A549 (cell line): Measurements from ENCODE around the gene COL5A1. TPM values are rescaled to one million over a fixed set of nuclear protein-coding genes. Genes with fewer than 3 reads are reported as not detected.
A peak's percentile ranks its signal among the peaks of the same experiment; 100 is the strongest.

ENCODE experiments used
- ATAC-seq, 2 experiments: fragments of 200-7000 bp in 1 of 2; fragments of >200 bp in 1 of 2; cut with Nextera tagmentation in 1 of 2; cut with Tn5 transposase in 1 of 2; 3 replicates each; pipeline versions ENCODE4 v1.8.0 to v1.9.1; 2018 to 2020; ENCODE audit warnings: mild to moderate bottlenecking in 1 of 2, moderate library complexity in 1 of 2
- CTCF ChIA-PET: fragments of 300-600 bp; sonication (Branson Sonifier 250); formaldehyde crosslinking; extraction: SDS; loops from one replicate; lab custom pipeline; 2021; ENCODE audit warnings: antibody characterized with exemption, inconsistent platforms; lab: Yijun Ruan, JAX
- POLR2A ChIA-PET: fragments of 350-600 bp; formaldehyde crosslinking; extraction: SDS; loops from one replicate; lab custom pipeline; 2021; ENCODE audit warnings: antibody characterized with exemption, inconsistent platforms; lab: Yijun Ruan, JAX
- DNase-seq, 2 experiments: peaks; one replicate each; pipeline versions ENCODE4 v3.0.0 to v3.0.0-alpha.2; 2011 to 2016; ENCODE audit warnings: low read depth in 1 of 2, low spot score in 1 of 2
- FAIRE-seq: peaks from 2 replicates; lab custom pipeline; 2011; peaks lifted over from hg19 to GRCh38; lab: Jason Lieb, UNC
- H3K27ac ChIP-seq, 2 experiments: fragments of >200 bp; sonication (Bioruptor Twin); formaldehyde crosslinking; 3 replicates each; pipeline ENCODE4 v1.5.1; 2016 to 2017
- H3K4me1 ChIP-seq: fragments of >200 bp; sonication (Bioruptor Twin); formaldehyde crosslinking; 3 replicates; pipeline ENCODE4 v1.6.1; 2016
- H3K4me2 ChIP-seq: fragments of >200 bp; sonication (Bioruptor Twin); formaldehyde crosslinking; 3 replicates; pipeline ENCODE4 v1.6.1; 2016
- H3K4me3 ChIP-seq: fragments of >200 bp; sonication (Bioruptor Twin); formaldehyde crosslinking; 3 replicates; pipeline ENCODE4 v1.5.1; 2016
- H3K9me3 ChIP-seq: fragments of >200 bp; sonication (Bioruptor Twin); formaldehyde crosslinking; 3 replicates; pipeline ENCODE4 v1.6.1; 2016
- BHLHE40 ChIP-seq: IDR thresholded peaks from 2 replicates; pipeline ENCODE4 v1.6.1; 2012; ENCODE audit warnings: low read depth, low read length, inconsistent platforms
- CBX8 ChIP-seq: fragments of 200-600 bp; sonication (generic); IDR thresholded peaks from 2 replicates; pipeline ENCODE4 v1.6.1; 2016
- CEBPB ChIP-seq, 2 experiments: fragments of >200 bp in 1 of 2; sonication (Bioruptor Twin) in 1 of 2; formaldehyde crosslinking in 1 of 2; IDR thresholded peaks; 2 replicates each; pipeline ENCODE4 v1.6.1; 2012 to 2016
- FOSB ChIP-seq: fragments of 250-450 bp; sonication (Bioruptor Pico); IDR thresholded peaks from 2 replicates; pipeline ENCODE4 v1.5.0; 2020; ENCODE audit warnings: mild to moderate bottlenecking, moderate library complexity
- FOSL2 ChIP-seq, 2 experiments: fragments of 450-650 bp in 1 of 2; fragments of >200 bp in 1 of 2; sonication (Bioruptor Twin) in 1 of 2; formaldehyde crosslinking; IDR thresholded peaks; 2 replicates each; pipeline versions ENCODE4 v1.5.0 to v1.6.1; 2016 to 2020; ENCODE audit warnings: mild to moderate bottlenecking in 1 of 2, moderate library complexity in 1 of 2
- GATA3 ChIP-seq: IDR thresholded peaks from 2 replicates; pipeline ENCODE4 v1.6.1; 2012; ENCODE audit warnings: borderline replicate concordance
- HEYL ChIP-seq: fragments of 250-450 bp; sonication (Bioruptor Pico); IDR thresholded peaks from 2 replicates; pipeline ENCODE4 v1.8.0; 2021; ENCODE audit warnings: mild to moderate bottlenecking, moderate library complexity
- JUN ChIP-seq, 2 experiments: fragments of >200 bp; sonication (Bioruptor Twin); formaldehyde crosslinking; IDR thresholded peaks; 2 replicates in 1 of 2; 3 replicates in 1 of 2; pipeline ENCODE4 v1.6.1; 2016 to 2017
- KDM5A ChIP-seq: fragments of 200-600 bp; sonication (generic); IDR thresholded peaks from 2 replicates; pipeline ENCODE4 v1.6.1; 2016; ENCODE audit warnings: antibody characterized with exemption, mild to moderate bottlenecking
- NFE2L2 ChIP-seq: fragments of 150-350 bp; conservative IDR thresholded peaks from 2 replicates; pipeline ENCODE4 v1.6.1; 2014; ENCODE audit warnings: low read length
- NR3C1 ChIP-seq: fragments of >200 bp; sonication (Bioruptor Twin); formaldehyde crosslinking; IDR thresholded peaks from 3 replicates; pipeline ENCODE4 v1.6.1; 2017
- POLR2AphosphoS2 ChIP-seq: conservative IDR thresholded peaks from 2 replicates; pipeline ENCODE4 v1.6.1; 2012; ENCODE audit warnings: low read length, improper control_type of control experiment, inconsistent platforms
- RAD21 ChIP-seq, 2 experiments: fragments of >200 bp in 1 of 2; sonication (Bioruptor Twin) in 1 of 2; formaldehyde crosslinking in 1 of 2; IDR thresholded peaks in 1 of 2; conservative IDR thresholded peaks in 1 of 2; 2 replicates in 1 of 2; 3 replicates in 1 of 2; pipeline ENCODE4 v1.6.1; 2012 to 2018; ENCODE audit warnings: inconsistent platforms in 1 of 2
- ZNF302 ChIP-seq: fragments of 250-450 bp; sonication (Bioruptor Pico); IDR thresholded peaks from 2 replicates; pipeline ENCODE4 v1.9.0; 2021; ENCODE audit warnings: inconsistent platforms, mild to moderate bottlenecking, moderate library complexity
- ZSCAN20 ChIP-seq: fragments of 250-450 bp; sonication (Bioruptor Pico); IDR thresholded peaks from 2 replicates; pipeline ENCODE4 v1.8.0; 2022; ENCODE audit warnings: mild to moderate bottlenecking, moderate library complexity
- WGBS: methylation state at CpG from one replicate; pipeline ENCODE4 v1.1.6; 2017; ENCODE audit errors: missing lambda C conversion rate; 5-methylcytosine and 5-hydroxymethylcytosine counted together
- polyA plus RNA-seq, 4 experiments: library from polyadenylated mRNA; depleted of rRNA in 3 of 4; stranded (reverse); fragments of >200 nt; fragmentation: RNase III in 1 of 4; extraction: RNeasy Plus Mini Kit Qiagen cat#74134 plus additional on column Dnase treatment in 1 of 4; gene quantifications; 2 replicates in 3 of 4; 3 replicates in 1 of 4; pipeline ENCODE4 v1.2.3, GENCODE V29; 2011 to 2017
- TF ChIP-seq, protein P1 (sequence below): IDR thresholded peaks from 2 replicates; pipeline ENCODE4 v1.6.1; 2012
- TF ChIP-seq, protein P2 (sequence below): fragments of >200 bp; sonication (Bioruptor Twin); formaldehyde crosslinking; IDR thresholded peaks from 3 replicates; pipeline ENCODE4 v1.5.1; 2016
- TF ChIP-seq, protein P3 (sequence below): IDR thresholded peaks from 2 replicates; pipeline ENCODE4 v1.6.1; 2012; ENCODE audit warnings: low read depth, borderline replicate concordance
- TF ChIP-seq, protein P4 (sequence below): fragments of 200-600 bp; sonication (generic); IDR thresholded peaks from 2 replicates; pipeline ENCODE4 v1.6.1; 2016; ENCODE audit warnings: antibody characterized with exemption, mild to moderate bottlenecking, moderate library complexity

Gene COL5A1
- polyA plus RNA-seq, 2 of the 4 experiments (the other 2 are of a cell fraction): 16.1 to 67.5 TPM

DNA sequence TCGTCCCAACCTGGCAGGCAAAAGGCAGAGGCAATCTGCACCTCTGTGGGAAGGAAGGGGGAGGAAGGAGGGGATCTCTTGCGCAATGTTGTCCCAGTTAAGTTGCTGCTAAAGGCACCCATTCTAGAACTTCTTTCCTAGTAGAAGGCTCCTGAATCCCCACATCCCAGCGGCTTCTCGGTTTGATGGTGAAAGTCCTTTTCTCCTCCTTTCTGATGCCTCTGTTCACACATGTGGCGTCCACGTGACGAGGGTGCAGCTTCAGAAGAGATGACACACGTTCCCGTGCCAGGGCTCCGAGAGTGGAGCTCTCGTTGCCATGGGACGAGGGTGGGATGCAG, 142.1 kb downstream of the COL5A1 start:
- 86% methylated on average over 7 of the region's 12 CpGs for WGBS
- ChIA-PET POLR2A (no interaction called here), CTCF (interaction anchor here (2.5 kb wide), 1 partner anchor 335 kb away, joined by 7 read pairs; no protein-coding TSS in a partner anchor)
- no peak overlapping the region for H3K27ac ChIP-seq
- DNase-seq: no peak
- FAIRE-seq: no peak
- H3K4me1 ChIP-seq: peaks cover 6% of the 10 kb centered on the region; the same call in 1 of the 3 replicates
- H3K9me3 ChIP-seq: no peaks in the 10 kb centered on the region
- no peak for ATAC-seq
- no peak overlapping the region for H3K4me3 ChIP-seq
- H3K4me2 ChIP-seq: no peak overlapping the region
- no peak for TF ChIP-seq FOSL2 (IDR thresholded peaks at IDR 0.05)
- TF ChIP-seq FOSL2 (CRISPR knock-in tag; IDR thresholded peaks at IDR 0.05): no peak
- TF ChIP-seq CEBPB (IDR thresholded peaks at IDR 0.05): peak; percentile 82 to 86
- TF ChIP-seq, all 56 proteins: peak for 1

DNA sequence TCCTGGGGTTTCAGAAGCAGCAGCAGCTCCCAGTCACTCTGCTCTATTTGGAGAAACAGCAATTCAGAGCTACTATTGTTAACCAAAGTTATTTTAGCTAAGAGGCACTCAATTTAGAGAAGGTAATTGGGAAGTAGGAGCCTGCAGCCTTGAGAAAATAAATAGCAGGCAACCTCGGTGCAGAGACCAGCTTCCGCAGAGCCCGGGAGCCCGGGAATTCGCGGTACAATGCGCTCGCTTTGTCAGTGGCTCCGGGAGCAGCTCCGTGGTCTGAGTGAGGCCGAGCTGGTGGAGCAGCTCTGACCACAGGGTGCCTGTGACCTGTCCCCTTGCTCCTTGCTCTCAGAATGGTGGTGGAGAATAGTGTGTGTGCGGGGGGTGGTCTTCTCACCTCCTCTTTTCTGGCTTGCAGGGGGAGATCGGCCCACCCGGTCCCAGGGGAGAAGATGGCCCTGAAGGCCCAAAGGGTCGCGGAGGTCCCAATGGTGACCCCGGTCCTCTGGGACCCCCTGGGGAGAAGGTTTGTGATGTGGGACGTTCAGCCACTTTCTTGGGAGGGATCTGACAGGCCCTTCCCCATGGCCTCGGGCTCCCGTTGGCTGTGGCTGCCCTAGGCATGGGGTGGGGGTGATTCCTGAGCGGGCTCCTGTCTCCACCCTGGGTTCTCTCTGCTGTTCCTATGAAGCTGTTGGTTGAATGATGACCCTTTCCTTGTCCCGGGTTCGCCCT, 143.1 kb downstream of the COL5A1 start:
- 70% methylated on average over 23 of the region's 23 CpGs for WGBS
- no peak for TF ChIP-seq CEBPB (IDR thresholded peaks at IDR 0.05)
- no peak for TF ChIP-seq ZNF302
- no peak for TF ChIP-seq HEYL
- TF ChIP-seq, protein P1, sequence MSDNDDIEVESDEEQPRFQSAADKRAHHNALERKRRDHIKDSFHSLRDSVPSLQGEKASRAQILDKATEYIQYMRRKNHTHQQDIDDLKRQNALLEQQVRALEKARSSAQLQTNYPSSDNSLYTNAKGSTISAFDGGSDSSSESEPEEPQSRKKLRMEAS: no peak
- no peak for TF ChIP-seq JUN (IDR thresholded peaks at IDR 0.05)
- TF ChIP-seq, protein P2, sequence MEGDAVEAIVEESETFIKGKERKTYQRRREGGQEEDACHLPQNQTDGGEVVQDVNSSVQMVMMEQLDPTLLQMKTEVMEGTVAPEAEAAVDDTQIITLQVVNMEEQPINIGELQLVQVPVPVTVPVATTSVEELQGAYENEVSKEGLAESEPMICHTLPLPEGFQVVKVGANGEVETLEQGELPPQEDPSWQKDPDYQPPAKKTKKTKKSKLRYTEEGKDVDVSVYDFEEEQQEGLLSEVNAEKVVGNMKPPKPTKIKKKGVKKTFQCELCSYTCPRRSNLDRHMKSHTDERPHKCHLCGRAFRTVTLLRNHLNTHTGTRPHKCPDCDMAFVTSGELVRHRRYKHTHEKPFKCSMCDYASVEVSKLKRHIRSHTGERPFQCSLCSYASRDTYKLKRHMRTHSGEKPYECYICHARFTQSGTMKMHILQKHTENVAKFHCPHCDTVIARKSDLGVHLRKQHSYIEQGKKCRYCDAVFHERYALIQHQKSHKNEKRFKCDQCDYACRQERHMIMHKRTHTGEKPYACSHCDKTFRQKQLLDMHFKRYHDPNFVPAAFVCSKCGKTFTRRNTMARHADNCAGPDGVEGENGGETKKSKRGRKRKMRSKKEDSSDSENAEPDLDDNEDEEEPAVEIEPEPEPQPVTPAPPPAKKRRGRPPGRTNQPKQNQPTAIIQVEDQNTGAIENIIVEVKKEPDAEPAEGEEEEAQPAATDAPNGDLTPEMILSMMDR: no peak
- TF ChIP-seq ZSCAN20 (CRISPR knock-in tag): no peak
- no peak for TF ChIP-seq NR3C1
- TF ChIP-seq, protein P3, sequence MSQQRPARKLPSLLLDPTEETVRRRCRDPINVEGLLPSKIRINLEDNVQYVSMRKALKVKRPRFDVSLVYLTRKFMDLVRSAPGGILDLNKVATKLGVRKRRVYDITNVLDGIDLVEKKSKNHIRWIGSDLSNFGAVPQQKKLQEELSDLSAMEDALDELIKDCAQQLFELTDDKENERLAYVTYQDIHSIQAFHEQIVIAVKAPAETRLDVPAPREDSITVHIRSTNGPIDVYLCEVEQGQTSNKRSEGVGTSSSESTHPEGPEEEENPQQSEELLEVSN: no peak
- TF ChIP-seq, protein P4, sequence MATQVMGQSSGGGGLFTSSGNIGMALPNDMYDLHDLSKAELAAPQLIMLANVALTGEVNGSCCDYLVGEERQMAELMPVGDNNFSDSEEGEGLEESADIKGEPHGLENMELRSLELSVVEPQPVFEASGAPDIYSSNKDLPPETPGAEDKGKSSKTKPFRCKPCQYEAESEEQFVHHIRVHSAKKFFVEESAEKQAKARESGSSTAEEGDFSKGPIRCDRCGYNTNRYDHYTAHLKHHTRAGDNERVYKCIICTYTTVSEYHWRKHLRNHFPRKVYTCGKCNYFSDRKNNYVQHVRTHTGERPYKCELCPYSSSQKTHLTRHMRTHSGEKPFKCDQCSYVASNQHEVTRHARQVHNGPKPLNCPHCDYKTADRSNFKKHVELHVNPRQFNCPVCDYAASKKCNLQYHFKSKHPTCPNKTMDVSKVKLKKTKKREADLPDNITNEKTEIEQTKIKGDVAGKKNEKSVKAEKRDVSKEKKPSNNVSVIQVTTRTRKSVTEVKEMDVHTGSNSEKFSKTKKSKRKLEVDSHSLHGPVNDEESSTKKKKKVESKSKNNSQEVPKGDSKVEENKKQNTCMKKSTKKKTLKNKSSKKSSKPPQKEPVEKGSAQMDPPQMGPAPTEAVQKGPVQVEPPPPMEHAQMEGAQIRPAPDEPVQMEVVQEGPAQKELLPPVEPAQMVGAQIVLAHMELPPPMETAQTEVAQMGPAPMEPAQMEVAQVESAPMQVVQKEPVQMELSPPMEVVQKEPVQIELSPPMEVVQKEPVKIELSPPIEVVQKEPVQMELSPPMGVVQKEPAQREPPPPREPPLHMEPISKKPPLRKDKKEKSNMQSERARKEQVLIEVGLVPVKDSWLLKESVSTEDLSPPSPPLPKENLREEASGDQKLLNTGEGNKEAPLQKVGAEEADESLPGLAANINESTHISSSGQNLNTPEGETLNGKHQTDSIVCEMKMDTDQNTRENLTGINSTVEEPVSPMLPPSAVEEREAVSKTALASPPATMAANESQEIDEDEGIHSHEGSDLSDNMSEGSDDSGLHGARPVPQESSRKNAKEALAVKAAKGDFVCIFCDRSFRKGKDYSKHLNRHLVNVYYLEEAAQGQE: no peak
- TF ChIP-seq CBX8: no peak
- TF ChIP-seq POLR2AphosphoS2: no peak
- no peak for TF ChIP-seq NFE2L2
- TF ChIP-seq KDM5A: no peak
- TF ChIP-seq GATA3: no peak
- no peak for TF ChIP-seq FOSB (CRISPR knock-in tag)
- no peak for TF ChIP-seq RAD21 (conservative IDR thresholded peaks at IDR 0.05 in 1 of 2, IDR thresholded peaks at IDR 0.05 in 1 of 2)
- TF ChIP-seq BHLHE40: no peak
- TF ChIP-seq, all 56 proteins: peak for 0
- ChIA-PET CTCF (interaction anchor here (0.8 to 1.0 kb wide), 2 partner anchors 199 to 614 kb away, joined by 3 to 4 read pairs; no protein-coding TSS in a partner anchor), POLR2A (no interaction called here)
- no peak for FAIRE-seq
- Histone ChIP-seq H3K4me2 (no peak overlapping the region), H3K9me3 (no peaks in the 10 kb centered on the region), H3K27ac (no peak overlapping the region), H3K4me1 (no peaks in the 10 kb centered on the region), H3K4me3 (no peak overlapping the region)
- no peak for ATAC-seq
- DNase-seq: no peak
